AG04449 (cell line): Measurements from ENCODE around the gene KDM5A.

Experiments used
- CTCF ChIA-PET: fragments of 350-600 bp; formaldehyde crosslinking; extraction: SDS; loops from one replicate; lab custom pipeline; 2021; ENCODE audit warnings: antibody characterized with exemption; lab: Yijun Ruan, JAX
- POLR2A ChIA-PET: fragments of 400-600, 350-600 bp; formaldehyde crosslinking; extraction: SDS; loops from one replicate; lab custom pipeline; 2020; ENCODE audit warnings: antibody characterized with exemption, inconsistent platforms; lab: Yijun Ruan, JAX
- DNase-seq: peaks from one replicate; pipeline ENCODE4 v3.0.0-alpha.2; 2010; ENCODE audit warnings: low read depth, low spot score
- H3K4me3 ChIP-seq: 2 replicates; pipeline ENCODE4 v1.5.1; 2011; ENCODE audit warnings: low read depth, mild to moderate bottlenecking, control low read depth, low read length
- TF ChIP-seq, protein P1 (sequence below): IDR thresholded peaks from one replicate; pipeline ENCODE4 v1.5.1; 2011; ENCODE audit warnings: mild to moderate bottlenecking, moderate library complexity, low read length, control low read depth, inconsistent platforms; ENCODE audit not compliant: insufficient read depth; ENCODE audit errors: missing control alignments

The KDM5A gene

DNA sequence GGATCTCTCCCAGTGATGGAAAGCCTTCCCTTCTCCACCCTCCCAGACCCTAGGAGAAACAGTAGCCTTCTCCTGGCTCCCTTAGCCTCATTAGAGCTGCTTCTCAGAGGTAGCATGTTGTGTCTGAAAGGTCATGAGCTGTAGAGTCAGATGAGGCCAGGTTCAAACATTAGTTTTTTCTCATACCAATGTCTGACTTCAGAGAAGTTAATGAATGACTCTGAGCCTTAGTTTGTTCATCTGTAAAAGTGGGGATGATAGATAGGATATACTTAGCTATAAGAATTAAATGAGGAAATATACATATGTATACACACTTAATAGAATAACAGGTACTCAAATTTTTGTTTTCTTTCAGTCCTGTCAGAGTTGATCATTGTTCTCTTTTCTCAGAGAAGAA lies 127.0 kb downstream of the KDM5A start:
- ChIA-PET CTCF (interaction anchor here (1.0 kb wide), 1 partner anchor 13 kb away, joined by 3 read pairs; no protein-coding TSS in a partner anchor), POLR2A (no interaction called here)
- TF ChIP-seq, protein P1, sequence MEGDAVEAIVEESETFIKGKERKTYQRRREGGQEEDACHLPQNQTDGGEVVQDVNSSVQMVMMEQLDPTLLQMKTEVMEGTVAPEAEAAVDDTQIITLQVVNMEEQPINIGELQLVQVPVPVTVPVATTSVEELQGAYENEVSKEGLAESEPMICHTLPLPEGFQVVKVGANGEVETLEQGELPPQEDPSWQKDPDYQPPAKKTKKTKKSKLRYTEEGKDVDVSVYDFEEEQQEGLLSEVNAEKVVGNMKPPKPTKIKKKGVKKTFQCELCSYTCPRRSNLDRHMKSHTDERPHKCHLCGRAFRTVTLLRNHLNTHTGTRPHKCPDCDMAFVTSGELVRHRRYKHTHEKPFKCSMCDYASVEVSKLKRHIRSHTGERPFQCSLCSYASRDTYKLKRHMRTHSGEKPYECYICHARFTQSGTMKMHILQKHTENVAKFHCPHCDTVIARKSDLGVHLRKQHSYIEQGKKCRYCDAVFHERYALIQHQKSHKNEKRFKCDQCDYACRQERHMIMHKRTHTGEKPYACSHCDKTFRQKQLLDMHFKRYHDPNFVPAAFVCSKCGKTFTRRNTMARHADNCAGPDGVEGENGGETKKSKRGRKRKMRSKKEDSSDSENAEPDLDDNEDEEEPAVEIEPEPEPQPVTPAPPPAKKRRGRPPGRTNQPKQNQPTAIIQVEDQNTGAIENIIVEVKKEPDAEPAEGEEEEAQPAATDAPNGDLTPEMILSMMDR = no peak
- H3K4me3 ChIP-seq = no peak overlapping the region
- DNase-seq = no peak

GRCh38 chr12:257521-258321 lies 131.4 kb downstream of the KDM5A start:
- no peak for DNase-seq
- no peak overlapping the region for H3K4me3 ChIP-seq
- CTCF ChIA-PET = no interaction called here
- POLR2A ChIA-PET = no interaction called here
- TF ChIP-seq, protein P1 = no peak

DNA sequence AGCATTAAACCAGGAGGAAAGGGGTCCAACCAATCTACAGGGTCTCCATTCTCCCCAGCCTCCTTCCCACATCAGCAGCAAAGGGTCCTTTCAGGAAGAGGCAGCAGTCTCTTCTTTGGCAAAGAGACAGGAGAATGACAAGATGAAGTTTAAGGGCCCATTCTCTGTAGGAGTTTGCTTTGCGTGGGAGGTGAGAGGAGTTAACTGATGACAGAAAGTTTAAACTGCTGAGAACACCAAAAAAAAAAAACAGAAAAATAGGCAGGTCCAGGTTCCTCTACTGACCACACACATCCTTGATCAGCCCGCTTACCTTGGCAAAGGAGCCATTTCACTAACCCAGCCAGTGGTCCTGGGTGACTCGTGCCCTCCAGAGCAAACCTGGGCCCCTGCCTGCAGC lies 132.2 kb downstream of the KDM5A start:
- POLR2A ChIA-PET = no interaction called here
- DNase-seq = no peak
- no peak overlapping the region for H3K4me3 ChIP-seq
- TF ChIP-seq, protein P1 = no peak
- CTCF ChIA-PET = no interaction called here

DNA sequence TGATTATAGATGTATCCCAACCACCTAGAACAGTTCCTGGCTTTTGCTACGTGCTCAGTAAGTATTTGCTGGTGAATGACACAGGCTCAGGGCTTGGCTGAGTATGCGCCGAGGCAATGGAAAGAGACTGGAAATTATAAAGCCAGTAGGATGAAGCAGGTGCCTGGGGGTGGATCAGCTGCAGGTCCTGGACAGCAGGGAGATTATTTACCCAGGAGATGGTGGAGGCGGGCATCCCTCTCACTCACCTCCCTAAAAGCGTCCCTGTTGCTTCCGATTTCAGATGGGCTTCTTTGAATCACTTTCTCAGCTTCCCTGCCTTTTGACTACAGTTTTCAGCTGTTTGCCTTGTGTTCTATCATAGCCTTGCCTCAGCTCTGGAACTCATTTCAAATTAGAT lies 132.9 kb downstream of the KDM5A start:
- TF ChIP-seq, protein P1 = no peak
- no peak for DNase-seq
- CTCF ChIA-PET = no interaction called here
- no peak overlapping the region for H3K4me3 ChIP-seq
- POLR2A ChIA-PET = no interaction called here

DNA sequence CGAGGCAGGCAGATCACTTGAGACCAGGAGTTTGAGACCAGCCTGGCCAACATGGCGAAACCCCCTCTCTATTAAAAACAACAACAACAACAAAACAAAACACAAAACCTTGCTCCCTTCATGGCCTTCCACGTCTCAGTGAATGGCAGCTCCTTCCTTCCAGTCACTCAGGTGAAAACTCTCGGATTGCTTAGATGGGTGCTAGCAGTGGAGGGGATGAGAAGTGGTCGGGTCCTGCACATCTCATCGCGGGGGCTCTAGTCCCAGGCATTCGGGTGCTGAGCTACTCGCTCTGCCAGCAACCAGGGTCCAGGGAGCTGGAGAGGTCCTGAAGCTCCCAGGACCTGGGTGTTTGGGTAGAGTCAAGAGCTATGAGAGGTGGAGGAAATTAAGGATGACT lies 134.2 kb downstream of the KDM5A start:
- TF ChIP-seq, protein P1 = no peak
- H3K4me3 ChIP-seq = no peak overlapping the region
- ChIA-PET CTCF (no interaction called here), POLR2A (interaction anchor here (0.6 kb wide), 1 partner anchor 10 kb away, joined by 3 read pairs; no protein-coding TSS in a partner anchor)
- DNase-seq = no peak

DNA sequence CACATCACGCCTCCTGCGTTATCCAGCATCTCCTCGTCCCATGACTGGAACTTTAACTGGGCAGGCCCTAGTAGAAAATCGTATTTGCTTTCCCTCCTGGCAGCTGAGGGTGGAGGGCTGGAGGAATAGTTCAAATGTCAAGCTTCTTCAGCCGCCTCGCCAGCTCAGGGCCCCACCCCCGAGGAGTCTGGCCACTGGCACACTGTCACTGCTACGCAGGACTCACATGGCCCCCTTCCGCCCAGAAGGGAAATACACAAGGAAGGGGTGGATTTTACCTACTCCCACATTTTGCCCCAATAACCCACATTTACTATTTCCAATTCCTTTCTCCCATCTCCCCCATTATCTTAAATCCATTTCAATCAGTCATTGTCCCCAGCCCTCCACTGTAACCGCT lies 135.1 kb downstream of the KDM5A start:
- no peak overlapping the region for H3K4me3 ChIP-seq
- ChIA-PET CTCF (no interaction called here), POLR2A (no interaction called here)
- TF ChIP-seq, protein P1 = no peak
- DNase-seq = no peak
